MCF 10A (cell line): Measurements from ENCODE around the gene SLC7A11. TPM values are rescaled to one million over a fixed set of nuclear protein-coding genes. Genes with fewer than 3 reads are reported as not detected.

ENCODE experiments used
- BruUV-seq: library from RNA; stranded (reverse); fragments of 400-500 nt; replicated peaks from 2 replicates; lab custom pipeline; 2021; lab: Mats Ljungman, UMichigan
- CTCF ChIA-PET: fragments of 300-600 bp; sonication (Branson Sonifier 250); formaldehyde crosslinking; extraction: SDS; loops from one replicate; lab custom pipeline; 2021; ENCODE audit warnings: antibody characterized with exemption, inconsistent platforms; lab: Yijun Ruan, JAX
- POLR2A ChIA-PET: fragments of 300-600, 350-650 bp; sonication (Branson Sonifier 250); formaldehyde crosslinking; extraction: SDS; loops from one replicate; lab custom pipeline; 2020; ENCODE audit warnings: antibody characterized with exemption, inconsistent platforms; lab: Yijun Ruan, JAX
- DNase-seq: peaks from one replicate; pipeline ENCODE4 v3.0.0-alpha.2; 2018; ENCODE audit not compliant: unreplicated experiment
- H3K27ac Mint-ChIP-seq: one replicate; pipeline ENCODE4 v1.8.0; 2022; ENCODE audit warnings: mild to moderate bottlenecking, low read depth, mixed read lengths; ENCODE audit not compliant: unreplicated experiment
- H3K27me3 Mint-ChIP-seq: one replicate; pipeline ENCODE4 v1.8.0; 2022; ENCODE audit warnings: mixed read lengths; ENCODE audit not compliant: insufficient read depth, unreplicated experiment
- H3K36me3 Mint-ChIP-seq: one replicate; pipeline ENCODE4 v1.8.0; 2022; ENCODE audit warnings: mild to moderate bottlenecking, moderate library complexity, mixed read lengths; ENCODE audit not compliant: insufficient read depth, unreplicated experiment
- H3K4me1 Mint-ChIP-seq: one replicate; pipeline ENCODE4 v1.8.0; 2022; ENCODE audit warnings: mixed read lengths; ENCODE audit not compliant: insufficient read depth, unreplicated experiment
- H3K4me3 Mint-ChIP-seq: one replicate; pipeline ENCODE4 v1.8.0; 2022; ENCODE audit warnings: mild to moderate bottlenecking, moderate library complexity, mixed read lengths; ENCODE audit not compliant: unreplicated experiment
- H3K9me3 Mint-ChIP-seq: one replicate; pipeline ENCODE4 v1.8.0; 2022; ENCODE audit warnings: mixed read lengths; ENCODE audit not compliant: unreplicated experiment
- intact Hi-C: fragments of 100-400 bp; cut with micrococcal nuclease; formaldehyde crosslinking; loops from 2 replicates; pipeline ENCODE4 v1.14.1; 2022
- total RNA-seq: library from RNA; stranded (reverse); gene quantifications from 2 replicates; pipeline ENCODE4 v1.2.3, GENCODE V29; 2022
- TF ChIP-seq, protein P1 (sequence below): fragments of 200-600 bp; IDR thresholded peaks from one replicate; pipeline ENCODE4 v1.8.0; 2022; ENCODE audit warnings: antibody characterized with exemption, mild to moderate bottlenecking; ENCODE audit not compliant: unreplicated experiment

Gene SLC7A11
- total RNA-seq, 1 experiment from 2014 or later, result 153 TPM

DNA sequence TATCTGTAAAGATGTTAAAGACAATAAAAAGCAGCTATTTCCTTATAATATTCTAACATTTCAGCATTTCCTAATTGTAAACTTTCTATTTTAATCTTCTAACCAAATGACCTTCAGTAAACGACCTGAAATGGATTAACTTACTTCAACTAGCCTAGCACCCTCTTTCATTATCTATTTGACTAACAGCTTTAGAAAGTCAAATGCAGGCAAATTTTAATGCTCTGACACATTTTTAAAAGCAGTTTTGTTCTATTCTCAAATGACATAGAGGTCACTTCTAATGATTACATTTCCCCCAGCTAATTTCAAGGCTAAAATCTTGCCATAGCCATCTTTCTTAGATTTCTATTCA is 41.9 kb downstream of the SLC7A11 start:
- Mint-ChIP-seq H3K27ac (peak overlapping the region; percentile 97), H3K36me3 (peaks cover 17% of the 10 kb centered on the region), H3K9me3 (no peaks in the 10 kb centered on the region), H3K4me1 (peaks cover 26% of the 10 kb centered on the region), H3K27me3 (no peaks in the 10 kb centered on the region), H3K4me3 (peak overlapping the region; percentile 69)
- CTCF ChIA-PET, result interaction anchor here (1.0 to 1.9 kb wide), 6 partner anchors 14 to 480 kb away, joined by 3 to 6 read pairs (median 4); no protein-coding TSS in a partner anchor
- BruUV-seq, result no TSS peak
- intact Hi-C loops, result no loop called here
- POLR2A ChIA-PET, result interaction anchor here (0.8 to 4.9 kb wide), 11 partner anchors 9 to 111 kb away, joined by 3 to 80 read pairs (median 5); partner anchors contain the start of gene SLC7A11
- TF ChIP-seq, protein P1, sequence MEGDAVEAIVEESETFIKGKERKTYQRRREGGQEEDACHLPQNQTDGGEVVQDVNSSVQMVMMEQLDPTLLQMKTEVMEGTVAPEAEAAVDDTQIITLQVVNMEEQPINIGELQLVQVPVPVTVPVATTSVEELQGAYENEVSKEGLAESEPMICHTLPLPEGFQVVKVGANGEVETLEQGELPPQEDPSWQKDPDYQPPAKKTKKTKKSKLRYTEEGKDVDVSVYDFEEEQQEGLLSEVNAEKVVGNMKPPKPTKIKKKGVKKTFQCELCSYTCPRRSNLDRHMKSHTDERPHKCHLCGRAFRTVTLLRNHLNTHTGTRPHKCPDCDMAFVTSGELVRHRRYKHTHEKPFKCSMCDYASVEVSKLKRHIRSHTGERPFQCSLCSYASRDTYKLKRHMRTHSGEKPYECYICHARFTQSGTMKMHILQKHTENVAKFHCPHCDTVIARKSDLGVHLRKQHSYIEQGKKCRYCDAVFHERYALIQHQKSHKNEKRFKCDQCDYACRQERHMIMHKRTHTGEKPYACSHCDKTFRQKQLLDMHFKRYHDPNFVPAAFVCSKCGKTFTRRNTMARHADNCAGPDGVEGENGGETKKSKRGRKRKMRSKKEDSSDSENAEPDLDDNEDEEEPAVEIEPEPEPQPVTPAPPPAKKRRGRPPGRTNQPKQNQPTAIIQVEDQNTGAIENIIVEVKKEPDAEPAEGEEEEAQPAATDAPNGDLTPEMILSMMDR, result no peak
- no peak for DNase-seq

DNA sequence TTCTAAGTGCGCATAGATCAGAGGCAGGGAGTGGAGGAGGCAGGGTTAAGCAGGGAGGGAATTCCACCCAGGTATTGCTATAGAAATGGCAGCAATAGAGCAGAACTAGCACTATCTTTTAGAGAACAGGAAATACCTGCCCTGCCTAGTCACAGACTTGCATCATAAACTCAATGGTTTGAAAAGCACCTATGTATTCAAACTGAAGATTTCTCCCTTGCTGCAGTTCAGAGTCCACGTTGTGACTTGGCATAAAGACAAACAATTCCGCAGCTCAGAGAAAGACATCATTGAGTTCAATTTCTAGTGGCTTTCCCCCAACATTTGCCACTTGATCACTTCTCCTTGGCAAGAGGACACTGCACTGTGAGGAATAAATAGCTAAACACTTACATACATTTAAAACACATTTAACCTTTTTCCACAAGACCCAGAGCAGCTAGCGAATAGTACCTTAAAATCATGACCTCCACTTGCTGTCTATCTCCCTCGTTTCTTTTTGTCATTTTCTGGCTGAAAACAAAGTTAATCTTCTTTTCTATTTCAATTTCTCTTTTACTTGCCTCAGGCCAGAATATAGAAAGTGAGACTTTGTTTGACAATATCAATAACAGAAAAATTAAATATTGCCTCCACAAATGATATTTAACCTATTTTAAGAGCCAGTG is 42.4 kb downstream of the SLC7A11 start:
- ChIA-PET CTCF (interaction anchor here (1.0 to 1.9 kb wide), 6 partner anchors 14 to 481 kb away, joined by 3 to 6 read pairs (median 4); no protein-coding TSS in a partner anchor), POLR2A (interaction anchor here (0.8 to 4.9 kb wide), 9 partner anchors 10 to 111 kb away, joined by 3 to 80 read pairs (median 5); partner anchors contain the start of gene SLC7A11)

DNA sequence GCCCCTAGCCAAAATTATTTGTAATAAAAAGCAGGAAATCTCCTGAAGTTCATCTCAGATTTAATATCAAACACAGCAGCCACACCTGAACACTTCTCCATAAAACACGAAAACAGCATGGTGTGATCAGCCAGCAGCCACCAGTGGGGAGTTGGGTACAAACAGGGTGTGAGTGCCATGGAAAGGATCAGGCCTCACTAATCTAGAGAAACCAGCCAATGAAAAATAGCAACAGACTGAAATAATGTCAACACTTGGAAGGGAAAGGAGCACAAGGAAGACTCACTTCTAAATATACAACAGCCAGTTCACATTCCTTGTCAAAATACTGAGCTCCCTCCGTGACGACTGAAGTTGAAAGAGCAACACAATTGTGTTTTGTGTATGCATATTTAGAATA is 46.0 kb downstream of the SLC7A11 start:
- BruUV-seq, result no TSS peak
- no peaks in the 10 kb centered on the region for H3K27me3 Mint-ChIP-seq
- CTCF ChIA-PET, result interaction anchor here (0.6 kb wide), 1 partner anchor 577 kb away, joined by 3 read pairs; no protein-coding TSS in a partner anchor
- intact Hi-C loops, result loop anchor here (5.0 to 10.0 kb wide), 2 partner anchors 46 to 299 kb away; partner anchors contain the start of gene SLC7A11
- peaks cover 14% of the 10 kb centered on the region for H3K36me3 Mint-ChIP-seq
- TF ChIP-seq, protein P1, result no peak
- POLR2A ChIA-PET, result interaction anchor here (0.6 to 1.0 kb wide), 2 partner anchors 12 to 358 kb away, joined by 3 read pairs; no protein-coding TSS in a partner anchor
- peaks cover 28% of the 10 kb centered on the region for H3K4me1 Mint-ChIP-seq
- no peaks in the 10 kb centered on the region for H3K9me3 Mint-ChIP-seq
- H3K4me3 Mint-ChIP-seq, result no peak overlapping the region
- H3K27ac Mint-ChIP-seq, result no peak overlapping the region
- no peak for DNase-seq

More for the DNA sequence above, 42.4 kb downstream of the SLC7A11 start:
- H3K4me3 Mint-ChIP-seq, result peak overlapping the region; percentile 69
- no peaks in the 10 kb centered on the region for H3K27me3 Mint-ChIP-seq
- intact Hi-C loops, result loop anchor here (5.0 to 10.0 kb wide), 2 partner anchors 43 to 295 kb away; partner anchors contain the start of gene SLC7A11
- TSS peak; percentile 98 for BruUV-seq
- no peaks in the 10 kb centered on the region for H3K9me3 Mint-ChIP-seq
- peak; percentile 87 for DNase-seq
- H3K27ac Mint-ChIP-seq, result peak overlapping the region; percentile 97
- H3K4me1 Mint-ChIP-seq, result peaks cover 26% of the 10 kb centered on the region
- TF ChIP-seq, protein P1, result no peak
- H3K36me3 Mint-ChIP-seq, result peaks cover 20% of the 10 kb centered on the region

DNA sequence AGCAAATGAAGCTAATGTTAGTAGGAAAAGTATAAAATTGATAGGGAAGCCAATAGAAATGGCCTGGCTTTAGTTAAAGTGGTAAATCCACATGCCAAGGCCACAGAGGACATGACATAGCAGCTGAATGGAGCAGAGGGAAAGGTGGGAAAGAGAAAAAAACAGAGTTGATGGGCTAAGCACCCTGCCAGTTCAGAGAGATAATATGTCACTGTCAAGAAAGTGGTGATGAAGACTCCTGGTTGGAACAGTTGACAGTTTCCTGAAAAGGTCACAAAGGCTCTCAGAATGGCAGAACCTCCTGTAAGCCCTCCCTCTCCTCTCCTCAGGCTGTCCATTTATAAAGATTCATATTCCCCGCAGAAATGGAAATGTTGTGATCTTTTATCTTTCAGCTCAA is 48.2 kb downstream of the SLC7A11 start:
- POLR2A ChIA-PET, result interaction anchor here (0.9 to 1.6 kb wide), 8 partner anchors 9 to 821 kb away, joined by 3 to 7 read pairs (median 3); partner anchors contain the start of genes NOCT and SLC7A11
- CTCF ChIA-PET, result interaction anchor here (0.6 kb wide), 1 partner anchor 49 kb away, joined by 3 read pairs; no protein-coding TSS in a partner anchor
- intact Hi-C loops, result loop anchor here (10.0 kb wide), 1 partner anchor 301 kb away; no protein-coding TSS in a partner anchor
- H3K4me1 Mint-ChIP-seq, result peaks cover 9% of the 10 kb centered on the region
- no peaks in the 10 kb centered on the region for H3K9me3 Mint-ChIP-seq
- no peaks in the 10 kb centered on the region for H3K27me3 Mint-ChIP-seq
- BruUV-seq, result no TSS peak
- TF ChIP-seq, protein P1, result no peak
- no peak overlapping the region for H3K27ac Mint-ChIP-seq
- peaks cover 24% of the 10 kb centered on the region for H3K36me3 Mint-ChIP-seq
- no peak for DNase-seq
- no peak overlapping the region for H3K4me3 Mint-ChIP-seq
